ENCODE results near the gene PPFIBP1.
"Not testable (repeated sequence)": the region's sequence is repeated elsewhere in the genome, so short reads cannot be mapped to it uniquely, and the experiment has no call there.

The PPFIBP1 gene

DNA sequence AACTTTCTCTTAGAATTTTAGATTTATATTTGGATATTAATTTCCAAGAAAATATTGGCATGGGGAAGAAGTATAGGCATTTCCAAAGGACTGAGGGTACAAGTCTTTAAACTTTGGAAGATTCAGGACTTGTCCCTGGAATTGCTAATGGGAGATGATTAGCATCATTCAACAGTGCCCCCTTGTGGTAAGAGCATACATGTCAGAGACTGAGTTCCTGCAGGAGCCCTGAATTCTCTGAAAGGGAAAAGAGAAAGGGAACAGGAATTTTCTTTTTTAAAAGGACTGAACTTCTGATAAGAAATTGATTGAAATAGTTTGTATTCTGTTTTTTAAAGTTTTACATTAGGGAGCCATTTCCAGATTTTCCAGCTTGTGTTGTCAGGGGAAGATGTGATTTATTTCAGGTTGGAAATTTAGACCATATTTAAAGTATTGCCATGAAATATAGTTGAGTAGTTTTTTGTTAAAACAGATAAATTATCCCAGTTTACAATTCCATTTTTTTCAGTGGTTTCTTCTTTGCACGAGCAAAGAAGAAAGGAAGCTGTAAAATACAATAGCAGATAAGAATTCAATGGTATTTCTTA lies 128.3 kb downstream of the PPFIBP1 start:
- no peak overlapping the region for H3K27ac ChIP-seq
- peak; percentile 99 for TF ChIP-seq CTCF (IDR thresholded peaks at IDR 0.05)
- TF ChIP-seq ZFX (IDR thresholded peaks at IDR 0.05; ENCODE audit: borderline replicate concordance), result no peak

- TF ChIP-seq ZFX (IDR thresholded peaks at IDR 0.05; ENCODE audit: borderline replicate concordance) (no peak), CTCF (IDR thresholded peaks at IDR 0.05) (no peak)
- no peak overlapping the region for H3K27ac ChIP-seq
Measured at GRCh38 chr12:27653661-27654060, 129.7 kb downstream of the PPFIBP1 start.

GRCh38 chr12:27655476-27655875 lies 131.5 kb downstream of the PPFIBP1 start:
- H3K27ac ChIP-seq, result not testable (repeated sequence)

- no peak for TF ChIP-seq ZFX (IDR thresholded peaks at IDR 0.05; ENCODE audit: borderline replicate concordance)
- TF ChIP-seq CTCF (IDR thresholded peaks at IDR 0.05), result no peak
- H3K27ac ChIP-seq, result no peak overlapping the region
Measured at GRCh38 chr12:27657296-27657695, 133.3 kb downstream of the PPFIBP1 start.

GRCh38 chr12:27665704-27666103 lies 141.7 kb downstream of the PPFIBP1 start:
- TF ChIP-seq ZFX (IDR thresholded peaks at IDR 0.05; ENCODE audit: borderline replicate concordance) (no peak), CTCF (IDR thresholded peaks at IDR 0.05) (no peak)

GRCh38 chr12:27666510-27666909 lies 142.5 kb downstream of the PPFIBP1 start:
- TF ChIP-seq CTCF (IDR thresholded peaks at IDR 0.05), result no peak
- no peak for TF ChIP-seq ZFX (IDR thresholded peaks at IDR 0.05; ENCODE audit: borderline replicate concordance)
- H3K27ac ChIP-seq, result no peak overlapping the region

More at GRCh38 chr12:27665704-27666103, 141.7 kb downstream of the PPFIBP1 start:
- no peak overlapping the region for H3K27ac ChIP-seq

GRCh38 chr12:27667540-27667939 lies 143.5 kb downstream of the PPFIBP1 start:
- TF ChIP-seq CTCF (IDR thresholded peaks at IDR 0.05) (no peak), ZFX (IDR thresholded peaks at IDR 0.05; ENCODE audit: borderline replicate concordance) (no peak)
- H3K27ac ChIP-seq, result no peak overlapping the region

GRCh38 chr12:27672051-27672450 lies 148.0 kb downstream of the PPFIBP1 start:
- no peak for TF ChIP-seq CTCF (IDR thresholded peaks at IDR 0.05)
- no peak for TF ChIP-seq ZFX (IDR thresholded peaks at IDR 0.05; ENCODE audit: borderline replicate concordance)
- no peak overlapping the region for H3K27ac ChIP-seq

Data from 22Rv1 (cell line).